NCI-H524 (cell line): ENCODE results near the gene ACSF2.

Source experiments
- DNase-seq, 2 experiments: peaks; one replicate each; lab custom pipeline; 2025; lab: John Stamatoyannopoulos, UW

The ACSF2 gene

DNA sequence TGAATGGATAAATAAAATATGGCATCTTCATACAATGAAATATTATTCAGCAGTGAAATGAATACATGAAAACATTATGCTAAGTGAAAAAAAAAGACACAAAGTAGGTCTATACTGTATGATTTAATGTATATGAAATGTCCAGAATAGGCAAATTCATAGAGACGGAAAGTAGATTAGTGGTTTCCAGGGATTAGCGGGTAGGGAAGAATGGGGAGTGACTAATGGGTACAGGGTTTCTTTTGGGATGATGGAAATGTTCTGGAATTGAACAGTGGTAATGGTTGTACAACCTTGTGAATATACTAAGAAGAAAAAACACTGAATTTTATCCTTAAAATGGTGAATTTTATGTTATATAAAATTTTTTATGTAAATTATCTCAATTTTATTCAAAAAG, 73.7 kb downstream of the ACSF2 start:
- DNase-seq = no peak

DNA sequence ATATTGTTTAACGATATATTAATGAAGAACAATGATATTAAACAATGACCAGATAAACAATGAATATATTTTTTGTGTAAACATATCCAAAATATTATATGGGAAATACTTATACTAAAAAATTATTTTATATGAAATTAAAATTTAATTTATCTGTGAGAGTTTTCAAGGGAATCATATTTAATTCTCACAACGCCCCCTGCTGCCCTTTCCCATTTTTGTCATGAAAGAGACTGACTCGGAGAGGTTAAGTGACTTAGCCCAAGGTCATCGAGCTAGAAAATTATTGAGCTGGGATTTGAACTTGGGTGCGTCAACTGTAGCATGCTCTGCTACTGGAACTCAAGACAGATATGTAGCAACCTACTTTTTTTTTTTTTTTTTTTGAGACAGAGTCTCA, 75.0 kb downstream of the ACSF2 start:
- peak in 1 of 2 experiments; percentile 34 for DNase-seq

DNA sequence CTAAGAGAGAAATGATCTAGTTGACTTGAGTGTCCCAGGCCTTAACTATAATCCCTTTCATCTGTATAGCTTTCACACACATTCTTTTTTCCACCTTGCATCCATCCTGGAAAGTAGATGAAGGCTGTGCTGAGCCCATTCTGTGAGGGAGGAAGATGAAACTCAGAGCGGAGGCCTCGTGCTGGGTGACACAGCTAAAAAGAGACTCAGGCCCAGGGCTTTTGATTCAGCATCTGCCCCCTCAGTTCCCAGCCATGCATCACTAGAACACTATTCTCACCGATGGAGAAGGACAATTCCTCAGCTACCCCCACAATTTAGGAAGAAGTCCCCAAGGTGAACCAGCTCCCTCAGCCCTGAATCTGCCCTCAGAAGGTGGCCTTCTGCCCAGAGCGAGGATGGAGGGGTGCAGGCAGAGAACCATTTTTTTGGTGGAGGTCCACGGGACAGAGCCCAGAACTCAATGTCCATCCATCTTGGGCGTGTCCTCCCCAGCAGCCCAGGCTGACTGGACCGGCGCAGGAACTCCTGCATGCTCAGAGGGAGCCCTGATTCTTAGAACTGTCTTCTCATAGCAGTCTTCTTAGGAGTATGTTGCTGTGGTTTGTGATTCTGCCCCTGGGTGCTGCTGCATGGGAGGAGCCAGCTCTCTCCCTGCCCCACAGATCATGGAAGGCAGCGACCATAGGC, 76.4 kb downstream of the ACSF2 start:
- DNase-seq = no peak

DNA sequence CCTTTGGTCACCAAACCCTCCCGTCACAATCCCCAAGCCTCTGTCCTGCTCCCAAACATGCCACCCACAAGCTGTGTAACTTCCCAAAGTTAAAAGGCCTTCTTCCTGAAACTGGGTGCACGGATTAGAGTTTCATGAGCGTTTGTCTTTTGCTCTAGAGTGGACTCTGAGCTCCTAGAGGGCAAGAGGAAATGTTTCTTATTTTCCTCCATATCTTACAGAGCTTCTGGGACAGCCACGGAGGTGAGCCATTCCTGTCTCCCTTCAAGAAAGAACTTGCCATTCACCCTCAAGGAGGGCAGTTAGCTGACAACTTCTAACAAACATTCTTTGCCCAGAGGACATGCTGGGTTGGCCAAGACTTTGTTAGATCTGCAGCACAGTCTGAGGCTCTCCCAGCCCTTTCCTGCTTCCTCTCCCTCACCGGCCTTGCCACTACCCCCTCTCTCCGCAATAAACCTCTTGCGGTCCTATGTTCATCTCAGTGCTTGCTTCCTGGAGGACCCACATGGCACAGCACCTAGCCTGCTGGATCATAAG, 79.6 kb downstream of the ACSF2 start:
- DNase-seq = no peak

DNA sequence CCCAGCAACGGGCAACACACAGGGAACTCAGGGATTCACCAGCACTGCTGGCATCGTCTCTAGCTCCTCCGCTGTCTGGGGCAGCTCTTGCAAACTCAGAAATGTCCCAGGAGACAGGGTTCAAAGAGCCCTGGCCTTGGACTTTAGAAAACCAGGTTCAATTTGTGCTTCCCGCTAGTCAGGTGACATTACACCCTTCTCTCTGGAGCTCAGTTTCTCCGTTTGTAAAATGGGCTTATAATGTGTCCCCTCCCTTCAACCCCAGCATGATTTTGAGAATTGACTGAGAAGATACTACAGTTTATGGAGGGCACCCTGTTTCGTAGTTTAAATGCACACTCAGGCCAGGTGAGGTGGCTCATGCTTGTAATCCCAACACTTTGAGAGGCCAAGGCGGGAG, 80.3 kb downstream of the ACSF2 start:
- DNase-seq = no peak

DNA sequence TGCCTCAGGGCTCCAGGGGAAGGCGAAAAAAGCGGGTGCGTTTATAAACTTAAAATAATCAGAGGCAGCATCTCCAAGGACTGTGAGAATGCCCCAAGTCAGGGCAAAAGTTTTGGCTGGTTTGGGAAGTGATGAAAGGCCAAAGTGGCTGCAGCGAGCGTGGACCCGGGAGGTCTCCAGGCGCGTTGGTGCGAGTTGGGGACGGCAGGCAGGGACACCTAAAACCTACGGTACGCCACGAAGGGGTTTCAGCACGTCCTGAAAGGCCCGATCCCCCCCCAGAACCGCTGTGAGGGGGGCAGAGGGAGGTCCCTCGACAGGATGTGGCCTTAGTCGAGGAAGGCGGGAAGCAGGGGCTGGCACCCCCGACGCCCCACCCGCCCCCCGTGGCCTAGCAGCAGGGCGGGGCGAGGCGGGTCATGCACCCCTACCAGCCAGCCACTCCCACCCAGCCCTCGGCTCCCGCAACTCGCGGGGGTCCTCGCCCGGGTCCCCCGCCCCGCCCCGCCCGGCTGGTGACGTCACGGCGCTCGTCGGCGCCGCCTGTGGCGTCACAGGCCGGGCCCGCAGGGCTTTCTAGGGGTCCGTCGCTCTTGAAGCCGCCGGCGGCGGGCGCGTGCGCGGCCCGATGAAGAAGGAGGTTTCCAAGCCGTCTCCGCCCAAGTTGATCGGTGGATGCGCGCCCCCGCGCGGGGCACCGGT, 82.0 kb downstream of the ACSF2 start, which contains the start of gene MYCBPAP:
MYCBPAP (plus strand) TSS at position 569 of the 702 bp plus-strand sequence. CDS start 236 bp downstream, outside the sequence.
- peak in 1 of 2 experiments; percentile 65 for DNase-seq

DNA sequence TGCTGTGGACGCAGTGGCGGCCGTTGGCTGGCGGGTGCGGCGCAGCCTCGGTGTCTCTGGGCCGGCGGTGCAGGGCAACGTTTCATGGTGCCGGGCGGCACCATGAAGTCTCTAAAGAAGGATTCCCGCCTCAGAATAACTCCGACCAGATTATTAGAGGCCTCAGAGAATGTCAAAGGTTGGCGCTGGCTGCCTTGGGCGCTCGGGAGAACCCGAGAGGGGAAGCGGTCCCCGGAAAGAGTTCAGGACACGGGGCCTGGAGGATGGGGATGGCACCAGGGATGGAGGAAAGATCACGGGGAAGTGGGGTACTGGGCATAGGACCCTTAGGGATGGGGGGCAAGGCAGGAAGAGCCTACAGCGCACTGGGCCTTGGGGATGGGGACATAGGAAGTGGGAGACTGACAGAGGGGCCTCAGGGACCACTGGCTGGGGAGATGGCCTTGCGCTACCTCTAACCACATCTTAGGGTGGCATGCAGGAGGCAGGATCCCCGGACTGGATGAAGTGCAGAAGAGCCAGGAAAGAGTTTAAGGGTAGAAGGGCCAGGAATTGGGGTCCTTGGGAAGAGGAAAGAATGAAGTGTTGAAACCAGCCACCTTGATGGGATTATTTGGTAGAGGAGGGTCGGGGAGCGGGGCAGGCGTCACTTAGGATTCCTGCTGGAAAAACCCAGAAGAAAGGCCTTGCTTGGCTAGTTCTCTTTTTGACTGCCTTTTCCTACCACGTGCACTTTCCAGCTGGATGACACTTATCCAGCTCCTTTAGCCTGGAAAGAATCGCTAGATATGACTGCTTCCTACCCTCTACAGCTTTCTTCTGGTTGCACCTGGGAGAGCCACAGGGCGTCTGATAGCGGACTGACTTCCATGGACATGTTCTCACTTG, 82.8 kb downstream of the ACSF2 start:
- no peak for DNase-seq

DNA sequence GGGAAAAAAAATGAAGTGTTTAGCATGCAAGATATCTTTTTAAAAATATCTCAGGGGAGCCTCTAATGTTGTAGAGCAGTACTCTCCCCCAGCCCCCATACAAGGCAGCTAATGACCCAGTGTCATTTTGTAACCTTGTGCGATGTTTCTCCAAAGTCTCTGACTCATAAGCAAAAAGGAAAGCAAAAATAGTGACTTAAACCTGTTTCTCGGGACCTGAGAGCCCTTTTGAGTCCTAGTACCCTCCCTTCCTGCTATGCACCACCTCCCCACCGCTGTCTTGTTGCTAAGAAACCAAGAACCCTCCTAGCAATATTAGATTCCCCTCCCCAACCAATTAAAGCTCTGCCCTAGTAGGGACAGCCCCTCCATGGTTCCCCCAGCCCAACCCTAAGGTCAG, 85.0 kb downstream of the ACSF2 start:
- DNase-seq = no peak

DNA sequence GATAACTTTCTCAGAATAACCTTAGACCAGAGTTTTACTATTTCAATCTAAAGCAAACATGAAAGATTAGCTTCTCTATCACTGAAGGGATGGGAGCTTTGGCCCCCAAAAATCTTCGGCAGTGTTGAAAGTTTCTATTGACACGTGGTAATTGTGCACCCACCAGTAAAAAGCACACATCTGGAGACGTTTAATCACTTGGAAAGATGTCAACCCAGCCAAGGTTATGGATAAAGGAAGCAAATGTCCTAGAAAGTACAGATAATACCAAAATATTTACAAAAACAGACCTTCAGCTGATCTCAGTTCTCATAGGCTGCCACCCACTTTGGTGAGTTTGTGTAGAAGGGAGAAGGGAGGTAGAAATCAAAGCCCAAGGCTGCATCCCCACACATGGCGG, 87.5 kb downstream of the ACSF2 start:
- DNase-seq = no peak

DNA sequence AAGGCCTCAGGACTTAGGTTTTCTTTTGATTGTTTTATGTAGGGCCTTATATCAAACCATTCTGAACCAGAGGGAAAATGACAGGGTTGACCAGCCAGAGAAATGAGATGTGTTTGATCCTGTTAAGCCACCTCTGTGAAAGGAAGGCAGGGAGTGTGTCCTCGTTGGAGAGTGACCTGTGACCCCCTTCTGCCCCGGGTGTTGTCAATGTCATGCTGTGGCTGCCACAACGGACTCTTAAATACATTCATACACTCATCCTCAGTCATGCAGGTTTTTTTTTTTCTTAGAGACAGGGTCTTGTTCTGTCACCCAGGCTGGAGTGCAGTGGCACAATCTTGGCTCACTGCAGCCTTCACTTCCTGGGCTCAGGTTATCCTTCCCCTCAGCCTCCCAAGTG, 88.4 kb downstream of the ACSF2 start:
- DNase-seq = no peak

DNA sequence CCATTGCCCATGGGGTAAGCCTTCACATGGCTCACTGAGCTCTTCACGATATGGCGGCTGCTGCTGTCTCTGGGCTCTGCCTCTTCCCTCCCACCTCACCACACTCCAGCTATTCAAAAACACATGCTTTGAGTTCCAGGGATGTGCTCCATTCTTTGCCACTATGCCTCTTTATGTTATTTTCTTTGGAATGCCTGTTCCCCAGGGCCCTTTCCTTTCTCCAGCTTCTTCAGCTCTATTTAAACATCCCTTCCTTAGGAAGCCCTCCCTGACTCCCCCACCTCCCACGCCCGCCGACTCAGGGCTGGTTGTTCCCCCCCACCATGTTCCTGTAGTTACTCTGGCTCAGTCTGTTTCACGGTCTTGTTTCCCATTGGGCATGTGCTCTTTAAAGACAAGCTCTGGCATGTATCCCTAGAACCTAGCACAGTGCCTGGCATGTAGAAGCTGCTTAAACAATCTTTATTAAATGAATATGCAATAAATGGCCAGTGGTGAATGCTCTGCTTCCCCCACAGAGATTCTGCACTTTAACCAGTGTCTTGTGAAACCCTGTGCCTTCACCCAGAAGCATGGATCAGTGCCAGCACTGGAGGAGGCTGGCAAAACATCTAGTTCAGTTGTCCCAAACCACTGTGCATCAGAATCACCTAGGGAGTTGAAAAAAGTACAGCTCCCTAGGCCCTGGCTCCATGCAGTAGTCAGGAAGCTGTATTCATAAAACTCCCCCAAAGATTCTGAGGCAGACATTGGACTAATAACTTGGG, 89.1 kb downstream of the ACSF2 start:
- no peak for DNase-seq

DNA sequence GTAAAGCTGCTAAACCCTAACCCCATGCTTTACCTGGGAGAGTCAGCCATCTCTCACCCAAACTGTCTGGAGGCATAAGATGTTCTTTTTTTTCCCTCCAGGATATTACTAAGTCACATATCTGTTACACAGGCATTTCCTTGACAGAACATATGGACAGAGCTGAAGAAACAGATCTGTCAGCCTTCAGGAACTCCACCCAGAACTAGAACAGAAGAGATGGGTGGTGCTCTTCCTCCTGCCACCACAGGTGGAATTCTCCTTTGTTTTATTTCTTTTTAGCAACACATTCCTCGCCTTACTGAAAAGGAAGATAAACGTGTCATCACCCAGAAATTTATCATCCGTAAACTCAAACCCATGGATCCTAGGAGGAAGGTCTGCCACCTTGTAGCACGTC, 91.0 kb downstream of the ACSF2 start:
- no peak for DNase-seq

DNA sequence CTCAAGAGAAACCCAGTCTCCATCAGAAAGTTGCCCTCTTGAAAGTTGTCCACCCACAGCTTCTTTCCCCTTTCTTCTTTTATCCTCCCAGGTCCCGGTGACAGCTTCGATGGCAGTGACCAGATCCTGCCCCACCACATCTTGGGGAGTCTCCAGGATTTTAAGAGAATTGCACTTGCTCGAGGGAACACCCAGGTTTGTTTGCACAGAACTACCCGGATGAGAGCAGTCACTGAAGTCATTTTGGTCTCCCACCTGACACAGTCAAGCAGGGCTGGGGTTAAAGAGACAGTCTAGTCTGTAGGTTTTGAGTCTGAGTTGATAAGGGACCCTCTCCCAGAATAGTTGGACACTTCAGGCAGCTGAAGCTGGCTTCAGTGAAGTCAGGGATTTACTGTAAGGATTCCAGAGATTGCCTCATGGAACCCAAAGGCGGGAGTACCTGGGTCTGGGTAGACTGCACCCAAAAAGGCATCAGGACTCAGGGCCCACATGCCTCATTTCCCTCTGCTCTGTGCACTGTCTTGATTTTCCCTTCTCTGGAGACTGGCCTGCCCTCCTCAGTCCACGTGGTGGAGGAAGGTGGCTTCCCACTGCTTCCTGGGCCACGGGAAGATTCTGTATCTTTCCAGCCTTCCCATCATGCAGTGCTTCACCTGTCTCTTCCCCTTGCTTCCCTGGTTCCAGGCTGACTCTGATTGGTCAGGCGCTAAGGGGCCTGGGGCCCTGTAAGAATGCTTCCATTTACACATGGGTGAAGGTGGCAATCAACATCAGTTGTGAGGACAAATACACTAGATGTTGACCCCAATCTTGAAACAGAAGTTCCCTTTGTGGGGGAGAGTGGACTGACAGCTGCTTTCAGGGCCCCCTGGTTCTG, 91.7 kb downstream of the ACSF2 start:
- no peak for DNase-seq

DNA sequence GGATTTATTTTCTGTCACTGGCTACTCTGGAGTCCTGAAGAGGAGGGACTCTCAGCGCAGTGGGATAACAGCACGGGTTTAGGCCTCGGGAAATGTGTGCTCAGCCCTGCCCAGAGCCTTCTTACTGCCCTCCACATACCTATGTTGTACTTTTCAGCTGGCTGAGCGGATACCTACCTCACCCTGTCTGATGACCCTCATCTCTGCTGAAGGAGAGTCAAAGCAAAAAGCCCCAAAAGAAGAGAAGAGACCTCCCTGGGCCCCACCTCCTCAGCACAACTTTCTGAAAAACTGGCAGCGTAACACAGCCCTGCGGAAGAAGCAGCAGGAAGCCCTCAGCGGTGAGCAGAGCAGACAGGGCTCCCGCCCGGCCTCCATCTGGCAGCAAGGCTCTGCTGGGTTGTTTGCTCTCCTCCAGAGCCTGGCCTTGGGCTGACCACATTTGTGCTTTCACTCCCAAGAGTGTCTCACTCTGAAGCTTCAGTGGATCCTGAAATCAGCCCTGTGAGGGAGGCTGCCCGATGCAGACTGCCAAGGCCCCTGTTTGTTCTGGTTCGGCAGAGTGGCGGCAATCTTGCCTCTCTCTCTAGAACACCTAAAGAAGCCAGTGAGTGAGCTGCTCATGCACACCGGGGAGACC, 92.5 kb downstream of the ACSF2 start:
- DNase-seq = no peak

DNA sequence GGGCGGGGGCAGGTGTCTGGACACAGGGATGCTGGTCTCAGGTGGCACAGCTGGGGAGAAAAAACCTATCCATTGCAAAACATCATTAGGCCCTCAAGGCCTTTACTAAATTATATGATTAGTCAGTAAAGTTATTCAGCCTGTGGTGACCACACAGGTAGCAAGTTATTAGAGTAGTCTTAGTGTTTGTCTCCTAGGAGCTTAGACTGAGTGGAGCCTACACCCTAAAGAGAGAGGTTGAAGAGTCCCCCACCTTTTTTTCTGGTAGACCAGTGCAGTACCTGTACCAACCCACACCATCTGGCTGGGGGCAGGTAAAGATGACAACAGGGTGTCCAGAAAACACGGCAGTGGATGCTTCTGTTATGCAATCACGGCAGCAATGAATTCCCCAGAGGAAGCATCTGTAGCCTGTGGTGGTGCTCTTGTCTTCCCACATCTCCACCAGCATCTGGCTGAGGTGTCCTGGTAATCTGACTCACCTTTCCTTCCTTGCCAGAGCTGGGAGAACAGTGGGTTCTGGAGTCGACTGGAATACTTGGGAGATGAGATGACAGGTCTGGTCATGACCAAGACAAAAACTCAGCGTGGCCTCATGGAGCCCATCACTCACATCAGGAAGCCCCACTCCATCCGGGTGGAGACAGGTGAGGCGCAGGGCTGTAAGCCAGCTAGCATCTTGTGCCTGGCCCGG, 93.3 kb downstream of the ACSF2 start:
- DNase-seq = no peak

DNA sequence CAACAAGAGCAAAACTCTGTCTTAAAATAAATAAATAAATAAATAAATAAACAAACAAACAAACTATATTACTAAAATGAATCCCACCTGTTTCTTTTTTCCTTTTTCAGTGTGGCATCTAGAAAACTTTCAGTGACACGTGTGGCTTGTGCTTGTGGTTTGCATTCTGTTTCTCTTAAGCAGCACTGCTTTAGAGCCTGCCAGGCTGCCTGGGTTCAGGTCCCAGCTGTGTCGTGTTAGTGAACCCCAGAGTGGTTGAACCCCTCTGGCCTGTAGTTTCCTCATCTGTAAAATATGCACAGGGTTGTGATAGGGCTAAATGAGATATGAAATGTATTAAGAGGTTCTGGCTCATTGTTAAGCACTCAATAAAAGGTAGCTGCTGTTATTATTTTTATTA, 94.5 kb downstream of the ACSF2 start:
- no peak for DNase-seq

DNA sequence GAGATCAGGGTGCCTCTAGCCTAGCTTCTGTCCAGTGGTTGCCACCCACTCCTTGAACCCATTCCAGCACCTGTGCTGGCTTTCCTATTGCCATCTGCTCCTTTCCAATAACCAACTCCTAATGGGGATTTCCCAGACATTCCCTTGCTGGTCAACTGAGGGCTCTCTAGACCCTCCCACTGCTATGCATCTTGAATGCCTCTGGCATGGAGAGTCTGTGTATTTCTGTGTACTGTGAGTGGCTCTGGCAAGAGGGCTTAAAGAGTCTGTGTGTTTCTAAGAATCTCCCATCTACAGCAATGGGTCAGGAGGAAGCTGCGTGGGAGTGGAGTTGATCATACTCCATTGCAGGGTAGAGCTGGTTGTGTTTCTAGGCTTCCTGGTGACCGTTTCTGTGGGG, 95.5 kb downstream of the ACSF2 start:
- DNase-seq = peak in 1 of 2 experiments; percentile 30

DNA sequence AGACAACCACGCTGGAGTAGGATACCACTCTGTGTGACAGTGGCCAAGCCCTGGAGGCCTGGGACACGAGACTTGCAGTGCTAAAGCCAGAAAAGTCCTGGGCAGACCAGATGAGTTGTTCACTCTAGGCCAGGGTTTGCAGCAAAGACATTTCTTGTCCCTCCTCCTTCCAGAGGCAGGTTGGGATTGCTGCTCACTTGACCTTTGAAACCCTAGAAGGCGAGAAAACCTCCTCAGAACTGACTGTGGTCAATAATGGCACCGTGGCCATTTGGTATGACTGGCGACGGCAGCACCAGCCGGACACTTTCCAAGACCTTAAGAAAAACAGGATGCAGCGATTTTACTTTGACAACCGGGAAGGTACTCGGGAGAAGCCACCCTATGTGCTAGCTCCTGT, 96.7 kb downstream of the ACSF2 start:
- no peak for DNase-seq

DNA sequence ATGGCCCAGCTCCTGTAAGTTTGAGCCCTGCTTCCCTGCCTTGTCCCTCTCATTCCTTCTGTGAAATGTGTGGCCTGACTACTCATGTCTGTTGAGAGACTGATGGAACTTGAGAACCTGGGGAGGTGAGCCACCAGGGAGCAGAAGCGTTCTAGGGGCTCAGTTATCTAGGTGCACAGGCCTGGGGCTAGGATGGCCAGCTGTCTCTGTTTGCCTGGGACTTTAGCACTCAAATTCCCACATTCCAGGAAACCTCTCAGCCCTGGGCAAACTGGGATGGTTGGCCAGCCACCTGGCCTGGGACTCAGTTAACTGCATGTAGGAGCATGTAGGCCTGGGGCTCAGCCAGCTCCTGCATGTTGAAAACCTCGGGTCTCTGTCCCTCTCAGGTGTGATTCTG, 97.2 kb downstream of the ACSF2 start:
- no peak for DNase-seq
